Stimulated activated CD4-positive, alpha-beta T cell treated with anti-CD3 and anti-CD28 coated beads, Interleukin-1b, Interleukin-23, amount 100 ng/mL, for 48 hours (primary cell): ENCODE results near the gene DYNLT4.
"Not testable (repeated sequence)": the region's sequence is repeated elsewhere in the genome, so short reads cannot be mapped to it uniquely, and the experiment has no call there.

Experiments used
- DNase-seq: peaks from one replicate; pipeline ENCODE4 v3.0.0-alpha.2; 2020

DYNLT4 gene

DNA sequence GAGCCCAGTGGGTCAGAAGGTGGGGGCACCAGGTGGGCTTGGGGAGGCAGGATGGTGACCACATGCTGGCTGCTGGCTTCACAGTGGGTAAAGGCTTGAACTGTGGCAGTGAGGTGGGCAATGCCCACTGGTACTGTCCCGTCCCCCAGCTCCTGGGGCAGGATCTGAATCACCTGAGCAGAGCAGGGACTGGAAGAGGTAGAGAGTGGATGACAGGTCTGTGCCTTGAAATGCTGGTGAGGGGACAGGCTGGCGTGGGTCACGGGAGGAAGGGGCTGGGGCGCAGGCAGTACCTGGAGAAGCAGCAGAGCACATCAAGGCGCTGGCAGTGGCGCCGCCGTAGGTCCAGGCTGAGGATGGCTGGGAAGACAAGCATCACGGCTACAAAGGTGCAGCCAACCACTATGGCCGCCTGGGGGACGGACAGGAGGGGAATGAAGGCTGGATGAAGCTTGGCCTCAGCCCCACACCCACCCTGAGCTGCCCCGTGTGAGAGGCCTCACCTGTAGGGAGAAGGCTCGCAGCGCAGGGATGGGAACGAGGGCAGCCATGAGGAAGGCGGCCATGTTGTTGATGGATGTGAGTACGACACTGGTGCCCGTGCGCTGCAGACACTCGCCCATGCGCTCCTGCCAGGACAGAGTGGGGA lies 21.0 kb upstream of the DYNLT4 start:
- no peak for DNase-seq

DNA sequence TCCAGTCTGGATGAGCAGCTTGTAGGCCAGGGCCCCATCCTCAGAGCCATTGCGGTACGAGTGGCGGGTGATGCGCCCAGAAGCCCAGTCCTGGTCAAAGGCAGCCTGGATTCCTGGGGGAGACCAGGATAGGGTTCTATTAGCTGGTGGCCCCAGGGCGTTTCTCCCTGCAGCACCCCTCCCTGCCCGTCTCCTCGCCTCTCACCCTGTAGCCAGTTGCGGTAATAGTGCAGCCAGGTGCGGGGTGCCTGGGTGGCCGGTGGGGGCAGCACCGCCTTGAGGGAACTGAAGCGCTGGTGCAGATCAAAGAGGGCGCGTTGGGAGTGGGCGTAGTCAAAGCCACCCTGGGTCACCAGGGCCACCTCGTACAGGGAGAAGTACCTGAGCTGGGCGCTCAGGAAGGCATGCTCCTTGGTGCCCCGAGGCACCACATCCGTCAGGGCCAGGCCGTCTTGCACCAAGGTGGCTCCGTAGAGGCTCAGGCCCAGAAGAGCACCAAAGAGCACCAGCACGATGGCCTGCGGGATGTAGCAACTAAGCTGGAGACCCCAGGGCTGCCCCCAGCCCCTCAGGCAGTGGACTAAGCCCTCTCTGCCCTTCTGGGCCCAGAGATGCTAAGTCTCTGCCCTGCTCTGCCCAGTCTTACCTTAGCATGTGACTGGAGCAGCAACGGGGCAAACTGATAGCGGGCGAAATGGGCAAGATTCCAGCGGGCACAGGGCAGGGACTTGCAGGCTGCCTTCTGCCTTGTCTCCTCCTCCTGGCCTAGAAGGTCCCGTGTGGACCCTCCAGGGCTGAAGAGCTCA lies 20.2 kb upstream of the DYNLT4 start:
- no peak for DNase-seq

DNA sequence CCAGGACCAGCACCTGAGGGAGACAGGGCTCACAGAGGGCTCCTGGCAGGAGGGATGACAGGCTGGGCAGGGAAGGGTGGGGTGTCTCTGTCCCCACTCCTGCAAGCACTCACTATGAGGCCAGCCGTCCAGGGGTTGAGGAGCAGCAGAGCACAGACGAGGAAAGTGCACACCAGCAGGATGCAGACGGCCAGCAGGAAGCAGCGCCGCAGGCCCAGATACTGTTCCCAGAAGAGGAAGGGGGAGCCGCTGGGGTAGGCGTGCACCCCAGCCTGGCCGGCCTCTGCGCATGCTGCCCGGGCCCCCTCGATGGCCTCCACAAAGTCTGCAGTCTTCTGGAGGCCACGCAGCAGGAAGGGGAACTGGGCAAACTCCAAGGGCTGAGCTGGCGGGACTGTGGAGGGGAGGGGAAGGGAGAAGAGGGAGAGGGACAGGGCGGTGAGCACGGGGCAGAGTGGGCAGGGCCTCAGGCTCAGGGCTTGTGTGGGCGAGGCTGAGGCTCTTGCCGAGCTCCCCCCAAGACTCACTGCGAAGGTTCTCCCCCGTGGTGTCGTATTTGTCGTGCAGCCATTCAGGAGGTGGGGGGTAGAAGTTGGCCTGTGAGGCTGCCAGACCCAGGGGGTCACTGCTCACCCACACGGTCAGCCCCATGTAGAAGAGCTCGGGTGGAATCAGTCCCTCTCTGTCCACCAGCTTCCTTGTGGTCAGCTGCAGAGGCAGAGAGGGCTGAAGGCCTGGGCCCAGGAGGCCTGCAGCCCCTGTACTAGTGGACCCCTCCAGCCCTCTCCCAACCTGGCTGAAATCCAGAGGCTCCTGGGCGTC lies 19.4 kb upstream of the DYNLT4 start:
- no peak for DNase-seq

DNA sequence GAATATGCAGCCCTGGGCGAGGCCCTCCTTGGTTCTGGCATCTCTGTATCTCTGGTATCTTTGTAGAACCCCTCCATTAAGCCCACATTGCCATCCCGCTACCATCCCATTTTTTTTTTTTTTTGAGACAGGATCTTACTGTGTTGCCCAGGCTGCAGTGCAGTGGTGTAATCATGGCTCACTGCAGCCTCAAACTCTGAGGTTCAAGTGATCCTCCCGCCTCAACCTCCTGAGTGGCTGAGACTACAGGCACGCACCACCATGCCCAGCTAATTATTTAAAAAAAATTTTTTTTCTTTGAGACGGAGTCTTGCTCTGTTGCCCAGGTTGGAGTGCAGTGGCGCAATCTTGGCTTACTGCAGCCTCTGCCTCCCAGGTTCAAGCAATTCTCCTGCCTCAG lies 17.2 kb upstream of the DYNLT4 start:
- DNase-seq, result not testable (repeated sequence)

DNA sequence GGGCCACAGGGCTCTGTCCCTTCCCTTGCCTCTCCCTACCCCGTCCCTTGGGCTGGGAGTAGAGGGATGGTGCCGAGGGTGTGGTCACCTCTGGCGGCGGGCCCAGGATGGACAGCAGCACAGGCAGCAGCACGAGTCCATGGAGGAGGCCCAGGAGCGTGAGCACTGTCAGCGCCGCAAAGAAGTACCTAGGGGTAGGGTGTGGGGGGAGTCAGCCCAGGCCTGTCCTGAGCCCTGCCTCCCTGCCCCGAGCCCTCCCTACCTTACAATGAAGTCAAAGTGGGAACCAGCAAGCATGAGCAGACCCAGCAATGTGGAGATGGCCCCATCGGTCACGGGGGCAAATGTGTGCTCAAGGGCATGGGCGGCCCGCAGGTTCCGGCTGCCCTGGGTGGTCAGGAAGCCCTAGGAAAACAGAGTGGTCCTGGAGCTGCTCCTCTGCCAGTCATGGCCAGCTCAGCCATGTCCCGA lies 15.9 kb upstream of the DYNLT4 start:
- no peak for DNase-seq

DNA sequence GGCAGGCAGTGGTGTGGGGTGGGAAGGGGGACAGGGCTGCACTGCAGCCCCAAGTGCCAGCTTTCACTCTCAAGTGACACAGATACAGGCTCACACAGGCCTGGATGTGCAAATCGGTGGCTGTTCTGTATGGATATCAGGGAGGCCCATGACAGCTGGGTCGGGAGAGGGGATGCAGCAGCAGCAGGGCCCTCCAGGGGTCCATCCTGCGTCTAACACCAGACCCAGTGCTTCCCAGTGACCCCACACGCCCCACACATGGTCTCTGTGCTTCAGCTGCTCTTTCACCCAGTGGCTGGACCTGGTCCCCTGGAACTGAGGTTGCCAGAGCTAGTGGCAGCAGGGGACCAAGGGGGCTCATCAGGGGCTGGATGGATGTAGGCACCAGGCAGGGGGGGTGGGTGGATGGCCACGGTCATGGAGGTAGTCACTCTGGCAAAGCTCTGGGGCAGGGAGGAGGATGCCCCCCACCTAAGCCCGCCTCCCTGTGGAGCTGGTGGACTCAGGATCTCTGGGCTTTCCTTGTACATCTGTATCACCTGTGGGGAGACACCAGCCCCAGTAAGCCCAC lies 15.1 kb upstream of the DYNLT4 start:
- no peak for DNase-seq

DNA sequence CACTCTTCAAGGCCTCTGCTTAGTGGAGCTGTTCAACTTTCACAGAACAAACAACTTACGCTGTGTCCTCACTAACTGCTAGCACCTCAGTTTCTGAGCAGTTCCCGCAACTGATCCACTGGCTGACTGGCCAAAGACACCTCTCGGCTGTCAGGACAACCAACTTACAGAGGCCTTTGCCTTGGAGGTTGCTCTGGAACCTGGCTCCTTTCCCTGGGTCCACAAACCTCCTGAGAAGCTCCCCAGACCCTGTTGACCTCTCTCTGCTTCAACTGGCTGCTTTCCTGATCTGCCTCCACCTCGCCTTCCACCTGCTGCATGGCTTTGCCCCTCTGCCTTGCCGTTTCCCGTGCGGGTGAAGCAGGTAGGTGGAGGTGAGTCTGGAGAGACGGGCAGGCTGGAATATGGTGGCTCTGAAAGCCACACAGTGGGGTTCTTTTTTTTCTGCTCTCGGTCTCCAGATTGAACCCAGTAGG lies 14.1 kb upstream of the DYNLT4 start:
- DNase-seq, result no peak

DNA sequence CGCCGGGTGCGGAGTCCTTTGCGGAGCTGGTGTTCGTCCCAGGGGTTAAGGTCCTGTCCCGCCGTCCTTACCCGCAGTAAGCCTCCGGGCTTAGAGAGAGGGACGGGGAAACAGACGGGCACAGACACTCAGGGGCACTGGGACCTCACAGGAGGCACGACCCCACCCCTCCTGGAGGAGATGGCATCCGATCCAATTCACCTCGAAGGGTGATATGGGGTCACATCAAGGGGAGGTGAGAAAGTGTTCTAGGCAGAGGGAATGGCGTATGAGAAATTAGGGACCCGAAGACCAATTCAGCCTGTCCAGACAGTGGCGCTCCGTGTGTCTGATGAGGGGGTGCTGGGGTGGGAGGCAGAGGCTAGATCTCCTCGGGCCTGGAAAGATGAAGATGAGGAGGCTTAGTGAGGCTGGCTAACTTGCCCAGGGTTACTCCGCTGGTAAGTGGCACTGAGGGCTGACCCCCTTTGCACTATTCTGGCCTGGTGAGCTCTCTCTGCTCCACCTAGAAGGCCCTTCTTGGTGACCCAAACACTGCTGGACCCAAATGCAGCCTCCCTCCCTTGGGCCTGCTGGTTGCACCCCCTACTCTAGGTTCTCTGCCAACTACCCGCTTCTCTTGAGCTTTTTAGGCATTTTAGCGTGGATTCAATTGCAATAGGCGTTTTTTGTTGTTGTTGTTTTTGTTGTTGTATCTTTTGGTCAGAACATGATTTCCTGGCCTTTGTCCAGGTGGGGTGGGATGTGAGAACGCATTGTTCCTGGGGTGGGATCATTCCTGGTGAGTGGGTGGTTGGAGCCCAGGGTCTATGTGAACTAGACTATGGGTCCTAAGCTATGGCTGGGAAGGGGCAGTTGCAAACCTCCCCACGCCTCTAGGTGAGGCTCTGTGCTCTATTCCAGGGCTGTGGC lies 13.4 kb upstream of the DYNLT4 start:
- DNase-seq, result no peak

DNA sequence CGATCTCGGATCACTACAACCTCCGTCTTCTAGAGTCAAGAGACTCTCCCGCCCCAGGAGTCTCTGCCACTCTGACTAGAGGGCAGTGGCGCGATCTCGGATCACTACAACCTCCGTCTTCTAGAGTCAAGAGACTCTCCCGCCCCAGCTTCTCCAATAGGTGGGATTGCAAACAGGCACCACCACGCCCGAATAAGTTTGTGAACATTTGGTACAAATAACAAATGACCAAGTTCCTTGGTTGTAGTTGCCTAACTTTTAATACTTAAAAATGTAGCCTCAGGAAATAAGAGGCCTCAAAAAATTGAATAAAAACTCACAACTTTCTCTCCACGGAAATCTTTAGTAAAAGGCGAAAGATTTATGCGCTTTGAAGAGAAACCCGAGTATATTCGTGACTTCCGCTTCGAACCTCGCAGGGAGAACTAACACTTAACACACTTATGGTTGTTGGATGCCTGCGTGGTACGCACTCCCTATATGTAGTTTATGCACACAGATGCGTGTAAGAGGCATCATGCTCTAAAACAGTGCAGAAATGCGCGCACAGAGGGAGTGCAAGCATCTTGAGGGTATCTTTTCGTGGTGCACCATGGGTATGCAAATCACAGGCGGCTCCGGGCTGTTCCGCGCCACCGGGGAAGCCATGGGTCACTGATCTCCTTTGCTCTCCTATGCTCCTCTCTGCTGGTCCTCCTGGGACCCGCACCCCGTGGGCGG lies 12.6 kb upstream of the DYNLT4 start:
- DNase-seq, result peak; percentile 93

DNA sequence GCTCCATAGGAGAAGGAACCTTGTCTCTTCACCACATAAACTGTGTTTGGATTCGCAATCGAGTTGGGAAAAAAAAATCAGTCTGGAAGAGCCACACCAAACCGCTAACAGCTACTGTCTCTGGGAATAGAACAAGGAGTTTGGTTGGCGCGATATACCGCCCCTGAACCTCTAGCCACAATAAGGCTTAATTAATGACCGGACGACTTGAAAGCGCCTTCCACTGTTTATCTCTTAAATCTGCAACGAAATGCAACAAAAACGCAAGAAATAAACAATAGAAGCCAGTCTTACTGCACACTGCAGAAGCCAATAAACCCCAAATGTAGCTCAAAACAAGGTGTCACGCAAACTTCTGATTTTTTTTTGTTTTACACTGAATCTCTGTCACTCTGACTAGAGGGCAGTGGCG lies 12.1 kb upstream of the DYNLT4 start:
- no peak for DNase-seq

DNA sequence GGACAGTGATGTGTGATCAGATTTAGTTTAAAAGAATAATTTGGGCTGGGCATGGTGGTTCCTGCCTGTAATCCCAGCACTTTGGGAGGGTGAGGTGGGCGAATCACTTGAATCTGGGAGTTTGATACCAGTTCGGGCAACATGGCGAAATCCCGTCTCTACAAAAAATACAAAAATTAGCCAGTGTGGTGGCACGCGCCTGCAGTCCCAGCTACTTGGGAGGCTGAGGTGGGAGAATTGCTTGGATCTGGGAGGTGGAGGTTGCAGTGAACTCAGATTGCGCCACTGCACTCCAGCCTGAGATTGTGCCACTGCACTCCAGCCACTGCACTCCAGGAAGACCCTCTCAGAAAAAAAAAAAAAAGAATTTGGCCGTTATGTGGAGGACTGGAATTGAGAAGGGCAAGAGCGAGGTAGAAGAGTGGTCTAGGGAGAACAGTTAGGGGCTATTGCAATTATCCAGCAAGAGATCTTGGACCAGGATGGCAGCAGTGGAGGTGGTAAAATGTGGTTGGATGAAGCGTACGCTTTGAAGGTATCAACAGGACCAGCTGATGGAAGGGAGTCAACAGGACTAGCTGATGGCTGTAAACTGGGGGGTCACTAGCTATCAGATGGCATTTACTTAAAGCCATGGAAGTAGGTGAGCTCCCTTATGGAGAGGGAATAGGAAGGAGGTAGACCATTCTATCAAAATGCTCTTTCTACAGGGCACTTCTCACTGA lies 10.8 kb upstream of the DYNLT4 start:
- no peak for DNase-seq

DNA sequence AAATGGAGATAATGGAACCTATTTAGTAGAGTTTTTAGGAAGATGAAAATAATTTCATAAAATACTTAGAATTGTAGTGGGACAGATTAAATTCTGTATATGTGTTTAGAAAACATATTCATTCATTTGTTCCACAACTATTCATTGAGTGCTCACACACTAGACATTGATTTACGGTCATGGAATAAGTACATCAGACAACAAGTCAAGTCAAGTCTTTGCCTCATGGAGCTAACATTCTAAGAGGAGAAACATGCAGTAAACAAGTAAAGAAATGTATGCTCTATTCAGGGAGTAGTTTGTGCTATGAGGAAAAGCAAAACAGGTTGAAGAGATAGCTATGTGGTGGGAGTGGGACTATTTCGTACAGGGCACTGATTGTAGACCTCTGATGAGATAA lies 10.2 kb upstream of the DYNLT4 start:
- DNase-seq, result no peak

DNA sequence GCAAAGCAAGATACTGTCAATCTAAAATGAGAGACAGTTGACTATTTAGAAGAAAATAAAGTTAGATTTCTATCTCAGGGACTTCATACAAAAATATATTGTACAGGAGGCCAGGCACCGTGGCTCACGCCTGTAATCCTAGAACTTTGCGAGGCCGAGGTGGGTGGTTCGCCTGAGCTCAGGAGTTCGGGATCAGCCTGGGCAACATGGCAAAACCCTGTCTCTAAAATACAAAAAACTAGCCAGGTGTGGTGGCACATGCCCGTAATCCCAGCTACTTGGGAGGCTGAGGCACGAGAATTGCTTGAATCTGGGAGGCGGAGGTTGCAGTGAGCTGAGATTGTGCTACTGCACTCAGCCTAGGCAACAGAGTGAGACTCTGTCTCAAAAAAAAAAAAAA lies 8.8 kb upstream of the DYNLT4 start:
- not testable (repeated sequence) for DNase-seq

DNA sequence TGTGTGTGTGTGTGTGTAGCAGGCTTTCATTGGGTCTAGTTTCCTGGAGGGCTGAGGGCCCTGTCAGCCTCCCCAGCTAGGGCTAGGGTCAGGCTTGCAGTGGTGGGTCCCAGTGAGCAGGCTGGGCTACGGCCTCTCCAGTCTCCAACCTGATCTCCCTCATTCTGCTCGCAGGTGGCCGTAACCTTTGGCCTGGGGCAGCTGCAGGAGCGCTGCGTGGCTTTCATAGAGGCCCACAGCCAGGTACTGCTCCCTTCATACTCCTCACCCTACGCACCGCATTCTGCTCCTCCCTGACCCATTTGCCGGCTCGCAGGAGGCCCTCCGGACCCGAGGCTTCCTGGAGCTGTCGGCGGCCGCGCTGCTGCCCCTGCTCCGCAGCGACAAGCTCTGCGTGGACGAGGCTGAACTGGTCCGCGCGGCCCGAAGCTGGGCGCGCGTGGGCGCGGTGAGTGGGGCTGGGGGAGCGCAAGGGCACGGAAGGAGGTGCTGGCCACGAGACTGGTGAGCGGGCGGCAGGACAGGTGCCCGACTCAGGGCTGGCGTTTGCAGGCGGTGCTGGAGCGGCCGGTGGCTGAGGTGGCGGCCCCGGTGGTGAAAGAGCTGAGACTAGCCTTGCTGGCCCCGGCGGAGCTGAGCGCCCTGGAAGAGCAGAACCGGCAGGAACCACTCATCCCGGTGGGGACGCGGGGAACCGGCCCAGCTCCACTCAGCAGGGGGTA lies 5.8 kb upstream of the DYNLT4 start:
- no peak for DNase-seq

DNA sequence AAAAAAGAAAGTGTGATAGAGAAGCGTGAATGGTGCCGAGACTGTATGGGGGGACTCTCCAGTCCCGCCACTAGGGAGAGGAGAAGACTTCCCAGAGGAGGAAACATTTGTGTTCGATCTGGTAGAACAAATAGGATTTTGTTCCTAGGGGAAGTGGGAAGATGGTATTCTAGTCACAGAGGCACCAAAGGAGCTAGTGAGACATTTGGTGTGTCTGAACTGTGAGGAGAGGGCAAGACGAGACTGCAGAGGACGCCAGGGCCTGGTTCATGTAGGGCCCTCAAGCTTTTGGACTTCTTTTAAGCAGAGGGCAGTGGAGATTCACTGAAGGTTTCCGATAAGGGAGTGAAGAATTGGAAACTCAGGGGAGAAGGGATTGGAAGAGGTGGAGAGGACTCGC lies 4.1 kb upstream of the DYNLT4 start:
- peak; percentile 0 for DNase-seq

DNA sequence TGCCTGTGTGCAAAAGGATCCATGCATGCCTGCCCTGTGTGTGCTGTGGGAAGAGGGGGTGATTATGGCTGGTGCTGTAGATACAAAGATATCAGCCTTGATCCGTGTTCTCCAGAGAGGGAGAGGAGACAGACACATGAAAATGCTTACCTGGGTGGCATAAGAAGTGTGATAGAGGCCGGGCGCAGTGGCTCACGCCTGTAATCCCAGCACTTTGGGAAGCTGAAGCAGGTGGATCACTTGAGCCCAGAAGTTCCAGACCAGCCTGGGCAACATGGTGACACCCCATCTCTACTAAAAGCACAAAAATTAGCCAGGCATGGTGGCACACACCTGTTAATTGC lies 3.6 kb upstream of the DYNLT4 start:
- not testable (repeated sequence) for DNase-seq

DNA sequence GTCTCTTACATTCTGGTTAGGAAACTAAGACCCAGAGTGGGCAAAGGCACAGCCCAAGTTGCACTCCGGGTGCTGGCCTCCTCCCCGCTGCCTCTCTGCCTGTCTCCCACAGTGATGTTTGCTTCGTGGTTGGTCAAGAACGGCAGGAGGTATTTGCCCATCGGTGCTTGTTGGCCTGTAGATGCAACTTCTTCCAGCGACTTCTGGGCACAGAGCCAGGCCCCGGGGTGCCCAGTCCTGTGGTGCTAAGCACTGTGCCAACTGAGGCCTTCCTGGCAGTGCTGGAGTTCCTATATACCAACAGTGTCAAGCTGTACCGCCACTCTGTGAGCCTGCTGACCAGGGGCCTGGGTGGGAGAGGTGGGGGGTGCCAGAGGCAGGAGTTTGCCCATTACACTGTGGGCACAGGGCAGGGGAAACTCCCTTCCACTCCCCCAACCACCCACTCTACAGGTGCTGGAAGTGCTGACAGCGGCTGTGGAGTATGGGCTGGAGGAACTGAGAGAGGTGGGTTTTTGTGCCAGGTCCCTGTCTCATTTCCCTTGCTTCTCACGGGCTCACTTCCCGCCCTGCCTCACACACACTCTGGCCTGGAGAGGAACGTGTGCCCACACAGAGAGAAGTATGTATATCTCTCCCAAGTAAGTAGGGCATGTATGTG lies 3.1 kb upstream of the DYNLT4 start:
- DNase-seq, result peak; percentile 12

DNA sequence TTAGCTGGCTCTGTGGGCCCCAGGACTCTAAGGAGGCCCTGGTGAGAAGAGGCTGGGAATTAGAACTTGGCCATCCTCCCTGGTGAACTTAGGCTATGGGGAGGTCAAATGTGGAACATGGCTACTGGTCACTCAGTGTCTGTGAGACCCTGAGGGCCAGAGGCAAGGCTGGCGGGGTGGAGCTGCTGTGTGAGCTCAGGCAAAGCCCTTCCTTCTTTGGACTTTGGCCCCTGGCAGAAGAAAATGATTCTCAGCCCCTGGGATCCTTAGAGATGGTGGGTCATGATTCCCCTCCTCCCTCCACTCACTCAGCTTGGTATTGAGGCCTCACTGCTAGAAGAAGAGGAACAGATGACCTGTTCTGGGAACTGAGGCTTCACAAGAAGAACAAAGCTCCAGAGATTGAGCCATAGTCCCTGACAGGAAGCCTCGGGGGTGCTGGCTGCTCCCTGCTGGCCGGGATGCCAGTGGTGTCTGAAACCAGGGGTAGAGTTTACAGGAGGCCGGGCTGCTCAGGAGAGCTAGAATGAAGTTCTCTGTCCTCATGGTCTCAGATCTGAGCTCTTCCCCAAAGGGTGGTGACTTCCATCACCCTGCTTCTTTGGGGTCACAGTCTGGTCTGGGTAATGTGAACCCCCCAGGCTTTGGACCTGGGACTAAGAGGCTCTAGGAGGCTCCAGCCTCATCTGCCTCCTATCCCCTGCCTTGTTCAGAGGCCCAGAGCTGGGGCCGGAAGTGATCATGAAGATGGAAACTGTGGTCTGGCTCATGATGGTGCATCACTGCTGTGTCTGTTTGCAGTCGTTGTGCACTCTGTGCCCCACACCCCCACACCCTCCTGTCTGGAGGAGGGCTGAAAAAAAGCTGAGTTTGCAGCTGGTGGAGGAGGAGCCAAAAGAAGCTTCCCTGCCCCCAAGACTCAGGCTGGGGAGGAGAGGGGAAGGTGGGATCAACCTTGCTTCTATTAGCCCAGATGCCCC lies 2.1 kb upstream of the DYNLT4 start:
- peak; percentile 93 for DNase-seq
